ENCODE measurements around the gene P4HA1.

P4HA1 gene

DNA sequence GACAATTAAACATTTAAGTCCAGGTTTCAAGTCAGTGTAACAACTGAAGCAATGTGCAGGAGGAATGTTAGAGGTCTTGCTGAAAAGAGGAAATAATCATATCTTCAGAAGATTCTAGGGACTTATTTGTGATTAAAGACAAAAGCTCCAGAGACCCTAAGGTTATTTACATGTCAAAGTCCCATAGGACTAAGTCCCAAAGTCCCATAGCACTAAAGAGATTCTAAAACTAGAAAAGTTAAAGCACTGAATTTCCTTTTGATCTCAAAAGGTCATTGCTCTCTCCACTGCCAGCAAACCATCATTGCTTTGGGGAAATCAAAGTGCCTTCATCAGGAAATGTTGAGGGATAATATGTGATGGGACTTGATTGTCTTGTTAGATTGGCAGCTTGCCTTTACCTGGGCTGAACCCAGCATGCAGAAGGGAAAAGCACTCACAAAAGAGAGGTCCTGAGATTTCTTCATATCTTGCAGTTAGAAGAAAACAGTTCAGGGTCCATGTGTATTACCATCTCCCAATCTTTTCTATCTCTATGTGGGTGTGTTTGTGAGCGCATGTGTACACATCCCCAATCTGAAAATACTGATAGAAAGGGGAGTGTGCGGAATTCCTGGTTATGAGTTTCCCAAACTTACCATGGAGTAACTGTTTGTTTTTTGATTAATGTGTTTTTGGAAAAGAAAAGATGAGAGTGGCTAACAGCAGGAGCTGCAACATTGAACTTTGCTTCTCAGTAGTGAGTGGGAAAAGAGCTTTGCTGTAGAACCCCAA lies 35.4 kb upstream of the P4HA1 start:
- TF ChIP-seq, protein P1, sequence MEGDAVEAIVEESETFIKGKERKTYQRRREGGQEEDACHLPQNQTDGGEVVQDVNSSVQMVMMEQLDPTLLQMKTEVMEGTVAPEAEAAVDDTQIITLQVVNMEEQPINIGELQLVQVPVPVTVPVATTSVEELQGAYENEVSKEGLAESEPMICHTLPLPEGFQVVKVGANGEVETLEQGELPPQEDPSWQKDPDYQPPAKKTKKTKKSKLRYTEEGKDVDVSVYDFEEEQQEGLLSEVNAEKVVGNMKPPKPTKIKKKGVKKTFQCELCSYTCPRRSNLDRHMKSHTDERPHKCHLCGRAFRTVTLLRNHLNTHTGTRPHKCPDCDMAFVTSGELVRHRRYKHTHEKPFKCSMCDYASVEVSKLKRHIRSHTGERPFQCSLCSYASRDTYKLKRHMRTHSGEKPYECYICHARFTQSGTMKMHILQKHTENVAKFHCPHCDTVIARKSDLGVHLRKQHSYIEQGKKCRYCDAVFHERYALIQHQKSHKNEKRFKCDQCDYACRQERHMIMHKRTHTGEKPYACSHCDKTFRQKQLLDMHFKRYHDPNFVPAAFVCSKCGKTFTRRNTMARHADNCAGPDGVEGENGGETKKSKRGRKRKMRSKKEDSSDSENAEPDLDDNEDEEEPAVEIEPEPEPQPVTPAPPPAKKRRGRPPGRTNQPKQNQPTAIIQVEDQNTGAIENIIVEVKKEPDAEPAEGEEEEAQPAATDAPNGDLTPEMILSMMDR (IDR thresholded peaks at IDR 0.05; ENCODE audit: low read depth, low read length, missing control alignments) = no peak
- in situ Hi-C loops (cut with HindIII; ENCODE audit: low pct_ligation_motif_present, low sequenced_read_pairs) = no loop called here
- Histone ChIP-seq H3K27me3 (replicated peaks) (no peaks in the 10 kb centered on the region), H3K27ac (no peak overlapping the region), H3K36me3 (replicated peaks) (peaks cover 47% of the 10 kb centered on the region), H3K4me3 (ENCODE audit: low read depth, low read length) (no peak overlapping the region)
- no peak for DNase-seq

DNA sequence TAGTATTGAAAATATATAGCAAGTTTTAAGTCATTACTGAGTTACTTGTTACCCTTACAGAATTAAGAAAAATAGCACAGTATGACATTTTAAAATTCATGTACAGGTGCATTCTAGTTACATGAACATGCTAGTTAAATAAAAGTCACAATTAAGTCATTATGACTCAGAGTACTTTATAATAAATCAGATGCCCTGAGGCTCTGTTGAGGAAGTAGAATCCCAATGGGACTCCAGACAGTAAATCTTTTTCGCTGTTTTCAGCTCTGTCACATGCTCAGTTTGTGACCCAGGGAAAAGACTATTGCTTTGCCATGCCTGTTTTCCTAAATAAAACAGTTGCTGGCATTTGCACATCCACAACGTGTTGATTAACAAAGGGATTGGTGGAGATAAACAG lies 34.6 kb upstream of the P4HA1 start:
- Histone ChIP-seq H3K27me3 (replicated peaks) (no peaks in the 10 kb centered on the region), H3K36me3 (replicated peaks) (peaks cover 45% of the 10 kb centered on the region), H3K4me3 (ENCODE audit: low read depth, low read length) (no peak overlapping the region), H3K27ac (no peak overlapping the region)
- in situ Hi-C loops (cut with HindIII; ENCODE audit: low pct_ligation_motif_present, low sequenced_read_pairs) = no loop called here
- TF ChIP-seq, protein P1 (IDR thresholded peaks at IDR 0.05; ENCODE audit: low read depth, low read length, missing control alignments) = no peak
- no peak for DNase-seq

DNA sequence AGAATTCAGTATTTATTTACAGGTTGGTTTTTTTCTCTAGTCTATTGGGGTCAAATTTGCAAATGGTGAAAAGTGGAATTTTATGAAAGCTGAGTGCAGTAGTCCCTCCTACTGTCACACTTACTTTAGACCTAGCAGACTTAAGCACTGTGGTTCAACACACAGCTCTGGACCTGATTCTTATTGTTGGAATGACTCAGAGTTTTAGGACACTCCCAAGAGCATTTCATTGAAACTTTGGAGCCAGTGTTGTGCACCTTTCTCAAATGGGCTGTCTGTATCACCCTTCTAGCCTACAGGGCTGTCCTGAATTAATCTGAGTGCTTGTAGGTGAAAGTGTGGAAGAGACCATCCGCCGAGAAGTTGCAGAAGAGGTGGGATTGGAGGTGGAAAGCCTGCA lies 29.7 kb upstream of the P4HA1 start:
- peaks cover 18% of the 10 kb centered on the region for H3K36me3 ChIP-seq (replicated peaks)
- in situ Hi-C loops (cut with HindIII; ENCODE audit: low pct_ligation_motif_present, low sequenced_read_pairs) = no loop called here
- TF ChIP-seq, protein P1 (IDR thresholded peaks at IDR 0.05; ENCODE audit: low read depth, low read length, missing control alignments) = no peak
- H3K27me3 ChIP-seq (replicated peaks) = no peaks in the 10 kb centered on the region
- DNase-seq = no peak
- H3K27ac ChIP-seq = no peak overlapping the region
- H3K4me3 ChIP-seq (ENCODE audit: low read depth, low read length) = no peak overlapping the region

DNA sequence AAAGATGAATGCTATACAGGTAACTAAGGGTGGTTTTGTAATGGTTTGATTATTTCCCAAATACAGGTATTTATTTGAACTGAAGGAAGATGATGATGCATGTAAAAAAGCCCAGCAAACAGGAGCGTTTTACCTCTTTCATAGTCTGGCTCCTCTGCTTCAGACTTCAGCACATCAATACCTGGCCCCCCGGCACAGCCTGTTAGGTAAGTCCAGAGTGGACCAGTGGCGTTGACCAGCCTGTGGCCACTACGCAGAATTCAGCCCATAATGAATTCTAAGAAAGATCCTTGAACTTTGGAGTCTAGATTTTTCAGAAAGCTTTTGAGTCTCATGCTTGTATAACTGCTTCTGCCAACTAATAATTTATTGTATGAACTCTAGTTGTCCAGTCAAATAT lies 23.3 kb upstream of the P4HA1 start:
- in situ Hi-C loops (cut with HindIII; ENCODE audit: low pct_ligation_motif_present, low sequenced_read_pairs) = no loop called here
- Histone ChIP-seq H3K27me3 (replicated peaks) (no peaks in the 10 kb centered on the region), H3K27ac (no peak overlapping the region), H3K36me3 (replicated peaks) (peaks cover 2% of the 10 kb centered on the region), H3K4me3 (ENCODE audit: low read depth, low read length) (no peak overlapping the region)
- DNase-seq = no peak
- TF ChIP-seq, protein P1 (IDR thresholded peaks at IDR 0.05; ENCODE audit: low read depth, low read length, missing control alignments) = no peak

DNA sequence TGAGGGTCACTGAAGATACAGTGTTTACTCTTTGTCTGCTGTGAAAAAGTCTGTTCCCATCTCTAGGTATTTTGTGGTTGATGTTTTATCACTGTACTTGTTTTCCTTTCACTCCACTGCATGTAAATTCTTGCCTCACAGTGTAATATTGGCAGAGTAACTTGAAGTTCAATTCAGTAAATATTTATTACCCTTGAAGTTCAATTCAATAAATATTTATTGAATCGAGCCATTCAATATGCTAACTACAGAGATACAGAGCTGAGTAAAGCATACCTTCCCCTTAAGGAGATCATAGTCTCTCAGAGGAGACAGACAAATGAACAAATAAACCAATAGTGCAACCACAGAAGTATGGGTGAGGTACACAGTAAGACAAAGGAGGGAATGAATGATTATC lies 22.8 kb upstream of the P4HA1 start:
- DNase-seq = no peak

More for the DNA sequence above, 22.8 kb upstream of the P4HA1 start:
- H3K36me3 ChIP-seq (replicated peaks) = no peaks in the 10 kb centered on the region
- in situ Hi-C loops (cut with HindIII; ENCODE audit: low pct_ligation_motif_present, low sequenced_read_pairs) = no loop called here
- H3K27ac ChIP-seq = no peak overlapping the region
- H3K27me3 ChIP-seq (replicated peaks) = no peaks in the 10 kb centered on the region
- TF ChIP-seq, protein P1 (IDR thresholded peaks at IDR 0.05; ENCODE audit: low read depth, low read length, missing control alignments) = no peak
- H3K4me3 ChIP-seq (ENCODE audit: low read depth, low read length) = no peak overlapping the region

Measured in brain microvascular endothelial cell (primary cell).